HG02571 (cell line): ENCODE results near the gene WDR45B.

Source experiments
- ATAC-seq: cut with Tn5 transposase; IDR thresholded peaks from one replicate; pipeline ENCODE4 v1.9.1; 2021; ENCODE audit warnings: mild to moderate bottlenecking, moderate library complexity; ENCODE audit not compliant: unreplicated experiment

Gene WDR45B

DNA sequence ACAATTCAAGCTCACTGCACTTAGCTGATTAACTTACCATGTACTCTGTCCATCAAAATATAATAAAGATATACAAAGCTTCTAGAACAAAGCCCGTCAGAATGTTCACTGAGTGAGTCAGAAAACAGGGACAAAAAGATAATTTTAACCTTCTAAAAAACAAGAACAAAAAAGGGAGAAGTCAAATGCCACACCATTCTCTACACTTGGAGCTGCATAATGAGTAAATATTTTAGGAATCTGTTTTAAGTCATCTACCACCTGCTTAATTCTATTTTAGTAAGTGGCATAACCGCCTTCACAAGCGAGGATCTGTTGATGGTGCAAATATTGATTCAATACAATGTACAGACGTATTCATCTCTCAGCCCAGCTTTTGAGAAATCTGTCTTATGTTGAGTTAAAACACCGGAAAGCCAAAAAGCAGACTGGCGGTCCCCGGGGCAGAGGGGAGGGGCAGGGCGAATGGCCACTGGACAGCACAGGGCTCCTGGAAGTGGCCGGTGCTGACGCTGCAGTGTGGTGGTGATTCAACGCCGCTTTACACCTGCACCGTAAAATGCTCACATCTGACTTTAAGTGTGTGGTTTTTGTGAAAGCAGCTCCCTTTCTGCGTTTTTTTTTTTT lies 30.1 kb upstream of the WDR45B start:
- no peak for ATAC-seq

DNA sequence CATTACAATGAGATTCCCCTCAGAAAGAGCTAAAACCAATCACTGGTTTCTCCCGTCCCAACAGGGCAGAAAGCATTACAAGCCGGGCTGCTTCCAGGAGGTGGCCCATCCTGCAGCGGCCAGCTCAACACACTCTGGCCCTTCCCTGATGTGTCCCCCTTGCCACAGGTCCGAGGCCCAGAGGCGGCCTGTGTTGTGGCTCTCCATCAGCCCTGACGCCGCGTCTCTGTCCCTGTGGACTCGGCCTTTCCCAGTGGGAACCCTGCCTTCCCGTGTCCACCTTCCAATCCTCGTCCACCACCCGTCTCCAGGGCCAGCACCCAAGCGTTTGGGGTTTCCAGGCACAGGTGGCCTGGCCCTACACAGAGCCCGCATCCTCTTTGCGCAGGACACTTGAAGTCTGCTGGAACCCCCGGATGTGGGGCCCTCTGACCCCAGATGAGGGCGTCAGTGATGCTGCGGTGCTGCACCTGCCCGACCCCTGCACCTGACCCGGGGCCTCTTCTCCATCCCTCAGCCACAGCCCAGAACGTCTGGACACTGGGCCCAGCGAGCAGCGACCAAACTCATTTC lies 29.2 kb upstream of the WDR45B start:
- ATAC-seq, result no peak

DNA sequence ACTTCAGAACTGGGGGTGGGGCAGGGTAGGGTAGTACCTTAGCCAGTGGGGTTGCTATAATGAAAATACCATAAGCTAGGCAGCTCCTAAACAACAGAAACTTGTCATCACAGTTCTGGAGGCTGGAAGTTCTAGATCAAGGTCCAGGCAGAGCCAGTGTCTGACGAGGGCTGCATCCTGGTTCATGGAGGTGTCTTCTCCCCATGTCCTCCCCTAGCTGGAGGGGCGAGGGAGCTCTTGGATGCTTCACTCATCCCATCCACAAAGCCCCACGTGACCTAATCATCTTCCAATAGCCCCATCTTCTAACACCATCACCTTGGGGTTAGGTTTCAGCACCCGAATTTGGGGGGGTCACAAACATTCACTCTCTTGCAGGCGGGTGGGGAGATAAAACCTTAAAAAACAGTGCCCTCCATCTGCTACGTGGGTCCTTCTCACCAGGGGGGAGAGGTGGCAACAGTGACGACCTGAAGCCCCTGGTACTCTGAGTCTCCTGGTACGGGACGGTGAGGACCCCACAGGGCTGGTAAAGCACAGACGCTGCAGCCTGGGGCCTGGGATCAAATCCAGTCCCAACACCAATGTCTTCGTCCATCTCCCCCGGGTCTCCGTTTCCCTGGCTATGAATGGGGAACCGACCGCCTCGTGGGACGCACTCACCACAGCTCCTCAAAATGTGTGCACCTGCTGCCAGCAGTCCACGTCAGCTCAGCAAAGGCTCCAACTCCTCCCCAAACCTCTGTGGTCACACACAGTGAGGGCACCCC lies 27.4 kb upstream of the WDR45B start:
- ATAC-seq, result no peak

DNA sequence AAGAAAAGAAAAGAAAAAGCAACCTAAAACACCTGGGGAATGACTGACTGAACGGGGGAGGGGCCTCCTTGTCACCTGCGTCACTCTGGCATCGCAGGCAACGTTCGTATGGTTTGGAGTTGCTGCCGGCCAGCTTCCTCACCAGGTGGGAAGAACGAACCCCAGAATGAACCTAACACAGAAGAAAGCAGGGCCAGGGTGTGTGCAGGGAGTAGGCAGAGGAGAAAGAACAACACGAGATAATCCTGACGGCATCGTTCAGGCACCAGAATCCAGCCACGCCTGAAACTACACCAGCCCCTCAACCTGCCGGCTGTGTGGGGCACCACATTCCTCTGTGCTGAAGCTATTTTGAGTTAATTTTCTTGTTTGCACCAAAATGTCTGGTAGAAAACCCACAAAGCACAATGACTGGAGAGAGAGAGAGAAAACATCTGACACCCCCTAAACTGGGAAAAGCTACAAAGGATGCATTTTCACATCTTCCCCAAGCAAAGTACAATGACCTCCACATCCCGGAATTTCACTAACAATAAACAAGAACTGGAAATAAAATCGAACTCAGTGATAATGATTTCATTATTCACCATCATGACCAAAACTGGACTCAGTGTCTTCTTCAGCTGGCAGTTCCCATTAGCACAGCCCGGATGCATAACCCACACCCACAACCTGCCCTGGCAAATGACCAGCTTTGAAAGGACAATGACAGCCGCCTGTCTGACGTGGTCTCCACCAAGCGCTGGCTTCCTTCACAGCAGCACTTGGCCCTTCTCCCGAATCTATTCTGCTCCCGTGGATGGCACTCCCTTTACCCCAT lies 26.6 kb upstream of the WDR45B start:
- no peak for ATAC-seq

DNA sequence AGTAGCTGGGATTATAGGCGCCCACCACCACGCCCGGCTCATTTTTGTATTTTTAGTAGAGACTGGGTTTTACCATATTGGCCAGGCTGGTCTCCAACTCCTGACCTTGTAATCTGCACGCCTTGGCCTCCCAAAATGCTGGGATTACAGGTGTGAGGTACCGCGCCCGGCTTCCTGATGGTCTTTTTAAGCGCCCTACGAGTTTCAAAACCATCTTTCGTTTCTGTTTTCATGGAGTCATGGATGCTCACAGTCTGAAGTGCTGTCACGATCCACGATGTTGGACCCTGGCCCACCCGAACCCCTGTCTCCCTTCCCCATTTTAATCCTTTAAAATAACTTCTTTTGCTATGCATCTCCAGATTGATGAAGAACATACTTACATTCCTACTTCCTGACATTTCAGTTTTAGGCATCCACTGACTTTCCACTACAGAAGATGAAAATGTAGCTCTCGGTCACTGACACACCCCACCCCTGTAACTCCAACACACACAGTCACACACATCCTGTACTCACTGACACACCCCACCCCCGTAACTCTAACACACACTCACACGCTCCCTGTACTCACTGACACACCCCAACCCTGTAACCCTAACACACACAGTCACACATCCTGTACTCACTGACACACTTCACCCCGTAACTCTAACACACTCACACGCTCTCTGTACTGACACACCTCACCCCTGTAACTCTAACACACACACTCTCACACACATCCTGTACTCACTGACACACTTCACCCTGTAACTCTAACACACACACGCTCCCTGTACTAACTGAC lies 22.6 kb upstream of the WDR45B start:
- ATAC-seq, result no peak

DNA sequence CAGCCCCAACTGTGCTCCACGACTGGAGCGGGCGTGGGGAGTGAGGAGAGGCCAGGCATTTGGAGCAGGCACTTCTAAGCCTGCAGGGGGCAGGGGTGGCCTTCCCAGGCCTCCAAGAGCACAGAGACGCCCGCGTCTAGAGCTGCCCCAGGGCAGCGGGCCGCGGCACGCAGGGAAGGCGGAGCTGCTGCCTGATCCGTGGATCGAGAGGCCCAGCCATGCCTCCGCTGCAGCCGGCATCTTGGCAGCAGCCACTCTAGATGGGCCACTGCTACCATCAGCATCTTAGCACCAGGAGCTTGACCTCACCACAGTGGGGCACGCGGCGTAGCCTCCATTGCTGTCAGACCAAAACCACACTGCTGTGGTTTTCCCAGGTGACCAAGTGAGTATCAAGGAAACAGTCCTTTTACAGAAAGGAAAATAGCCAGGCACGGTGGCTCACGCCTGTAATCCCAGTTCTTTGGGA lies 20.4 kb upstream of the WDR45B start:
- ATAC-seq, result no peak

DNA sequence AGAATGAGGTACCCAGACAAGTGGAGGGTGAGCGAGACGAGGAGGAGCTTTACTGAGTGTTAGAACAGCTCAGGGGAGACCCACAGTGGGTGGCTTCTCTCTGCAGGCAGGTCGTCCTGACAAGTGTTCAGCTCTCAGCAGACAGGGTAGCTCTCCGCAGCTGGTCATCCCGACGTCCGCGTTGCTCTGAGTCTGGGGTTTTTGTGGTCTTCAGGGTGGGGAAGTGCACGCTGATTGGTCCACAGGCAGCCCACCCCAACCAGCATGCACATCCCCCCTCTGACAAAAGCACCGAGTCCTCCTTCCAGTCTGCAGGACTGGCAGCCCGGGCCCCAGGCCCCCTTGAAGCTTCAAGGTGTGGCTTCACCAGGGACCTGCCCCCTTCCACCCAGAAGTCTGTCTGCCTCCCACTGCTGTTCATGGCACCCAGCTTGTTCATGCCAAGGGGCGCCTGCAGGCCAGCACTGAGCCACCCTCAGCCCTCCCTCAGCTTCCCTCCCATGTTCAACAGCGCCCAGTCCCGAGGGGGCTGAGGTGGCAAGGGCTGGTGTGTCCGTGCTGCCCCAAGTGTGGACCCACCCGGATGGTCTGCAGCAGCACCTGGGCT lies 19.9 kb upstream of the WDR45B start:
- ATAC-seq, result no peak

DNA sequence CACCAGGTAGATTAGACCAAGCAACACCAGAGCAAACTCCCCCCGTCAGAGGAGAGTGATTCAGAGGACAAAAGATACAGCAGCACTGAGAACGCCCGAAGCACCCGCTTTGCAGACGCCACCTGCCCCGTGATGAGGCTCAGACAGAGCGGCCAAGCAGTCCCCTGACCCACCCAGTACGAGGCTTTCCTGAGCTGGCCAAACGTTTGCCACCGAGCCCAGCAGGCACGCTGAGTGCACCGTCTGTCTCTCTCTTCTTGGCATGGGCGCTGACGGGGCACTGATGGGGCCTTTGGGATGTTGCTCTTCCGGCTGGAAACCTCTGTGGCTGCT lies 19.4 kb upstream of the WDR45B start:
- no peak for ATAC-seq

DNA sequence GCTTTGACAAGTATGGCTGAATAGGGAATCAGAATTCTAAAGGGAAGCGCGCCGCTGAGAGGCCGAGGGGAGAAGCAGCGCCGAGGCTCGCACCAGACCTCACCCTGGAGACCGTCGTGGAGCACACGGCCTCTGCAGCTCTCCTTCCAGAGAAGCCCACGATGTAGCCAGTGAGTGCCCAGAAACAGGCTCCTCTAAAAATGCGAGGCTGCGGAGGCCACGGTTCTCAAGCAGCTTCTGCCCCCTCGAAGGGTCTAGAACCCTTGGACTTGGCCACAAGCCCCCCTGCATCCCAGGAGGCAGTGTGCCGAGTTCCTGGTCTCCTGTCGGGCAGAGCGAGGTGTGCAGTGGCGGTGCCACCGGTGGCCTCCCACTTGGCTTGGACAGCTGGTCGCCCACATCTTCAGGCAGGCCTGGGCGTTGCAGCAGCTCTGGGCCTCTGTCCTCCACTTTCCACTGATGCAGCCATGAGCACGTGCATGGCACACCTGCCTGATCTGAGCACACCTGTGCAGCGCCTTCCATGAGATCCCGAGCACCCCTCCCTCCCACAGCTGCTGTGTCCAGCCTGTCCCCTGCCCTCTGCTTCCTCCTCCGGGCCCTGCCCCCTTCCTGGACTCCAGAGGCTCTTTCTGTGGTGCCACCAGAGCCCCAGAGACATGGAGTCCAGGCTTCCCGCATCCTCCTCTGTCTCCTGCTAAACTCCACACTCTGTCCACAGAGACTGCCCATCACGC lies 18.9 kb upstream of the WDR45B start:
- ATAC-seq, result no peak

DNA sequence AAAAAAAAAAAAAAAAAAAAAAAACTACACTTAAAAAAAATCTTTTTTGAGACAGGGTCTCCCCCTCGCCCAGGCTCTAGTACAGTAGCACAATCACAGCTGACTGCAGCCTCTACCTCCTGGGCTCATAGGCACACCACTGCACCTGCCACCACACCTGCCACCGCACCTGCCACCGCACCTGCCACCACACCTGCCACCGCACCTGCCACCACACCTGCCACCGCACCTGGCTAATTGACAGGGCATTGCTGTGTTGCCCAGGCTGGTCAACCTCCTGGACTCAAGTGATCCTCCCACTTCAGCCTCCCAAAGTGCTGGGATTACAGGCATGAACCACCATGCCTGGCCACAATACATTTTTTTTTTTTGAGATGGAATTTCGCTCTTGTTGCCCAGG lies 17.6 kb upstream of the WDR45B start:
- ATAC-seq, result no peak

DNA sequence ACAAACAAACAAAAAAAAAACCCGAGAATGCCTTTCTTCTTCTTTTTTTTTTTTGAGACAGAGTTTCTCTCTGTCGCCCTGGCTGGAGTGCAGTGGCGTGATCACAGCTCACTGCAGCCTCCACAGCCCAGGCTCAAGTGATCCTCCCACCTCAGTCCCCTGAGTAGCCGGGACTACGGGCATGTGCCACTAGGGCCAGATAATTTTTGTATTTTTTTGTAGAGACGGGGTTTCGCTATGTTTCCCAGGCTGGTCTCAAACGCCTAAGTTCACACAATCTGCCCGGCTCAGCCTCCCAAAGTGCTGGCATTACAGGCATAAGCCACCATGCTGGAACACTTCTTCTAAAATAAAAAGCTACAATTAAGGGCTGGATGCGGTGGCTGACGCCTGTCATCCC lies 17.0 kb upstream of the WDR45B start:
- ATAC-seq, result no peak

DNA sequence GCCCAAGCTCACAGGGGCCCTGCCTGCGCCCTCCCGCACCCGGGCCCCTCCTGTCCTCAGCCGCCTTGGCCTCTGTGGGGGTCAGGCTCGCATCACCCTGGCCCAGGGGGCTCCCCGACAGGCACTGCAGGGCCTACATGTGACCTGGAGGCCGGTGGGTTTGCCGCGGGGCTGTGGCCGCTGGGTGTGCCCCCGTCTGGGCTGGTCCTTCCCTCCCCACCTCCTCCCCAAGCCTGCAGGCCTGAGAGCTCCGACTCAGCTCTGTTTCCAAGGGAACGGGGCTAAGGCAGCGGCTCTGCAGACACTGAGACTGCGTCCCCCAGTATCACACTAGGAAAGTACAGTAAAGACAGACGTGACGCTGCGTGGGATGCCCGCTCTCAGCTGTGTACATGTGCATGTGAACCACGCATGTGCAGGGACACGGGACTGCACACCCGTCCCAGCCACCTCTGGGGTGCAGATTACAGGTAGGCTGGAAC lies 16.5 kb upstream of the WDR45B start:
- no peak for ATAC-seq

DNA sequence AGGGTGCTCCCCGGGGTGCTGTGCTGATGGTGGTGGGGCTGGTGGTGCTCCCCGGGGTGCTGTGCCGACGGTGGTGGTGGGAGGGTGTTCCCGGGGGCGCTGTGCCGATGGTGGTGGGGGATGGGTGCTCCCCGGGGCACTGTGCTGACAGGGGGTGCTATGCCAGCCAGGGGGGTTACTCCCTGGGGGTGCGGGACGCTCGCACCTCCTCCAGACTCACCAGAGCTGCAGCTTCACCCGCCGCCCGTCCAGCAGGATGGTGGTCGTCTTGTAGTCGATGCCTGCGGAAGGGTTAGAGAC lies 16.0 kb upstream of the WDR45B start:
- ATAC-seq, result no peak

DNA sequence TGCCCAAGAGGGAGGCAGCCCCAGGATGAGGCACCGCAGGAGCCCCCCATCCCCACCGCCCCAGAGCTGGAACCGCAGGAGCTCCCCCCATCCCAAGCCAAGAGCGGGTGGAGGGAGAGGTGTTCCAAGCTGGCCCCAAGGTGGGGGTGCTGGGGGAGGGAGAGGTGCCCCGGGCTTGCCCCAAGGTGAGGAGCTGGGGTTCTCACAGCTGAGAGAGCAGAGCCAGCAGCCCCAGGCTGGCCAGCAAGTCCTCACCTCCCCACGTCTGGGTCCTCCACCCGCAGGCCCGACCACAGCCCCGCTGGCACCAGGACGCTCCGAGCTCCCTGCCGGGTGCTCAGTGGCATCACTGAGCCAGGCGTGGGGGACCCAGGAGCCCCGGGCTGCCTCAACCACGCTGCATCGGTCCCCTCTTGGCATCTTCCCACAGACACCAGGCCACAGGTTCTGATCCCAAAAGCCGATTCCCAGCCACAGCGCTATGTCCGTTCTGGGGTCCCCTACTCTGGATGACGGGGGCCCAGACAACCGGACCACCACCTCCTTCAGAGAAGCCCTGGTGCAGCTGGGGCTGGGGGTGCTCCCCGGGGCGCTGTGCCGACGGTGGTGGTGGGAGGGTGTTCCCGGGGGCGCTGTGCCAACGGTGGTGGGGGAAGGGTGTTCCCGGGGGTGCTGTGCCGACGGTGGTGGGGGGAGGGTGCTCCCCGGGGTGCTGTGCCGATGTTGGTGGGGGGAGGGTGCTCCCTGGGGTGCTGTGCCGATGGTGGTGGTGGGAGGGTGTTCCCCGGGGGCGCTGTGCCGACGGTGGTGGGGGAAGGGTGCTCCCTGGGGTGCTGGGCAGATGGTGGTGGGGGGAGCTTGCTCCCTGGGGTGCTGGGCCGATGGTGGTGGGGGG lies 15.4 kb upstream of the WDR45B start:
- no peak for ATAC-seq

DNA sequence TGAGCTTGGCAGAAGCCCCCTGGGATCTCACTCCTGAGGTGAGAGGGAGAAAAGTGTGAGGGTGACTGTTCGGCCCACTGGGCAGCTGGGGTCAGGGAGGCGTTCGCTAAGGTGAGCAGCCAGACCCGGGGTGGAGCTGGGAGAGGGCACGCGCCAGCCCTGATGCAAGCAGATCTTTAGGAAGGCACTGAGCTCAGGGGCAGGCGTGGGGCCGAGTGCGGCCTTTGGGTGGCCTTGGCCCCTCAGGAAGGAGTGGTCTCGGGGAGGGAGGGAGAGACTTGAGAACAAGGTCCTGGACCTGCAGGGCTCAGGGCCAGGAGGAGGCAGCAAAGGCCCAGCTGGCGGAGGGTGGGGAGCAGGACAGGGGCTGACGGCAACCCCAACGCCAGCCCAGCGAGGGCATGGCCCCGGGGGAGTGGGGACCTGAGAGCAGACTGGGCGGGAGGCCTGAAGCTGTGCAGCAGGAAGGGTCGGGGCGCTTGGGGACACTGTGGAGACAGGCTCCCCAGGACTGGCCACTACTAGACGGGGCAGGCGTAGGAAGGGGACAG lies 14.5 kb upstream of the WDR45B start:
- no peak for ATAC-seq

DNA sequence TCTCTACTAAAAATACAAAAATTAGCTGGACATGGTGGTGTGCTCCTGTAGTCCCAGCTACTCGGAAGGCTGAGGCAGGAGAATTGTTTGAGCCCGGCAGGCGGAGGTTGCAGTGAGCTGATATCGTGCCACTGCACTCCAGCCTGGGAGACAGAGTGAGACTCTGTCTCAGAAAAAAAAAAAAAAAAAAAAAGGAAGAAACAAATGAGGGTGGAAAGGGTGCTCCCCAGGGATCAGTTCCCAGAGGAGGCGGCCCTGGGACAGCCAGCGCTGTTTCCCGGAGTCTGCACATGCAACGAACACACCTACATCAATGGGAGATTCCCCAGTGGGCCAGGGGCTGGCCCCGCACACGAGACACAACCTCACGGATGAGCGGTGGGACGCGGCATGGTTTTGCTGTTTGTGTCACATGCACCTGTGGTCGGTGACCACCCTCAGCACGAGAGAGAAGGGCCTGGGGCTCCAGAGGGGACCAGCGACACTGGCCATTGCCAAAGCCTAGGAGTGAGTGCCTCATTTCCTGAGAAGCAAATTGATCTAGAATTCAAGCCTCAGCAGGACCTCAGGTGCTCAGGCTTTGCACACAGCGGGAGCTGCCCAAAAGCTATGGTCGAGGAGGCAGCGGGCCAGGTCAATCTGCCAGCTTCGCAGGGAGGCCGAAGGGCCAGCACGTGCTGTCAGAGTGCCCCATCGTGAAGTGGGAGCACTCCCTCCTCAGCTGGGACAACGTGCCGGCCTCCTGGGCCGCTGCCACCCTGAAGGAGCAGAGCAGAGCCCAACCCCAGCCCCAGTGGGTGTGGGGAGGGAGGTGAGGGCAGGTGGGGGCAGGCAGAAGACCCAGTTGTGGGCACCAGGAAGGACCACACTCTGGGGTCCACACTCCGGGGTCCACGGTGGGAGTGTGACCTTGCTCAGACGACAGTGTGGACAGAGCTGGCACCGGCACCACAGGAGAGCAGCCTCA lies 13.8 kb upstream of the WDR45B start:
- no peak for ATAC-seq

DNA sequence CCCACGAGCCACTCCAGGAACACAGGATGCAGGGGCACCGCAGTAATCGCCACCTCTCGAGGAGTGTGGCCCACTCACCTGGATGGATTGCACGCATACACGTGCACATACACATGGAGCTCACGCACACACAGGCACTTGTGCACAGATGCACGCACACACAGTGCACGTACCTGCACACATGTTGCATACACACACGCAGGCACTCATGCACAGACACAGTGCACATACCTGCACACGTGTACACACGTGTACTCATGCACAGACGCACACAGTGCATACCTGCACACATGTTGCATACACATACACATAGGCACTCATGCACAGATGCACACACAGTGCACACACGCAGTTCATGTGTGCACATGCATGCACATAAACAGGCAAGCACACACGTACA lies 11.6 kb upstream of the WDR45B start:
- no peak for ATAC-seq
